ENCODE data around the gene TECPR2.

The TECPR2 gene

DNA sequence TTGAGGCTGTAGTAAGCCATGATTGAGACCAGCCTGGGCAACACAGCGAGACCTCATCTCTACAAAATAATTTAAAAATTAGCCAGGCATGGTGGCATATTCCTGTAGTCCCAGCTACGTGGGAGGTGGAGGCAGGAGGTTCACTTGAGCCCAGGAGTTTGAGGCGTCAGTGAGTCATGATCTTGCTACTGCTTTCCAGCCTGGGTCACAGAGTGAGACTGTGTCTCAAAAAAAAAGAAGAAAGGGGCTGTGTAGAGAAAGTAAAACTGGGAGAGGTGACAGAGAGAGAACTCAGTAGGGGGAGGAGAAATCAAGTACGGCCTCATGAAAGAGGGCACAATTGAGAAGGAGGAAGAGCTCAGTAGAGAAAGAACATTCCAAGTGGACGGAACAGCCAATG lies 12.4 kb downstream of the TECPR2 start:
- no peak for DNase-seq

DNA sequence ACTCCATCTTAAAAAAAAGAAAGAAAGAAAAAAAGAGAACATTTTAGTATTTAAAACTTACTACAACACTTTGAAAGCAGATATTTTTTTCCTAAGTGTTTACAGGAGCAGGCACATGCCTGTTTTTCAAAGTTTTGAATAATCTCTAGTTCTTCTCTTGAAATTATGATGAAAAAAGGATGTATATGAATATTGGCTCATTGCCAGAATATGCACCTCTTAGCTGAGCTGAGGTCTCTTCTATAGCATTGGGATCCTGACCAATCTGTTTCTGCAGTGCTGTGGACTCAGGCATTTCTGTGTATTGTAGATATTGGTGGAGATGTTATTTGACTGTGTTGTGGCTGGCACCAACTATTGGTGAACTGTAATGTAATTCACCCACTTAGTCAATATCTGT lies 15.0 kb downstream of the TECPR2 start:
- no peak for DNase-seq

DNA sequence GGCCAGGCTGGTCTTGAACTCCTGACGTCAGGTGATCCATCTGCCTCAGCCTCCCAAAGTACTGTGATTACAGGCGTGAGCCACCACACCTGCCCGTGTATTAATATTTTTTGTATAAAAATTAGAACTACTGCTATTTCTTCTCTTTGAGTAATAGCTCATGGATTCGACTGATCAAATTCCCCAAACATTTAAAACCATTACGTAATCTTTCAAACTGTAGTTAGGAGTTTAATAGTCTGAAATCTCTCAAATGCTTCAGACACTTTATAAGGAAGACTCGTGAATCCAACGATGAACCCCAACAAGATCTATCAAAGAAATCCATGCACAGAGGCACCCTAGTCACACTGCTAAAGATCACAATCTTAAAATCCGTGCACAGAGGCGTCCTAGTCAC lies 16.1 kb downstream of the TECPR2 start:
- DNase-seq, result no peak

DNA sequence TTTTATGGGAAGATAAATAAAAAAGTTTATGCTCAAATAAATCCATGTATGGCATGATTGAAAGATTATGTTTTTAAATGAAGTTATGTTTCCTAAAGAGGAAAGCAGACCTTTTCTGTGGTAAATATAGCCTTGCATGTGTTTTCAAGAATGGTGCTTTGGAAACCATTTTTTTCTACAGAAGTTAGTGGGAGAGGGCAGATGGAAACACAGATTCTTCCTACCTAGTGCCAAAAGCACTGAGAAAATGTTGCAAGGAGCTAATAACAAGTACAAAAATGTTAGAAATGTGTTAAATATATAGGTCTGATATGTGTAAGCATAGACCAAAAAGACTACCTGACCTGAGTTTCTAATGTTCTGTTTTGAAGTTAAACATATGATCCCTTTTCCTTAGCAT lies 24.3 kb downstream of the TECPR2 start:
- no peak for DNase-seq

DNA sequence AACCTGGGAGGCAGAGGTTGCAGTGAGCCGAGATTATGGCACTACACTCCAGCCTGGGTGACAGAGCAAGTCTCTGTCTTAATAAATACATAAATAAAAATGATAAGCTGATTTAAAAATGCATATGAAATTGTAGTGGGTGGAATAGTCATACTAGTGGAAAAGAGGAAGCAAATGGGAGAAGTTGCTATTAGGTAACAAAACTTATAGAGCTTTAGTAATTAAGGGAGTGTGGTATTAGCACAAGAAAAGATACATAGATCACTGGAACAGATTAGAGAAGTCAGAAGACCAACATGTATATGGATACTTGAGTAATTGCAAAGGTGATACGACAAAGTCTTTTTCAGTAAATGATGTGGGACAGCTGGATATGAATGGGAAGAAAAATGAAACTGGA lies 26.5 kb downstream of the TECPR2 start:
- DNase-seq, result no peak

DNA sequence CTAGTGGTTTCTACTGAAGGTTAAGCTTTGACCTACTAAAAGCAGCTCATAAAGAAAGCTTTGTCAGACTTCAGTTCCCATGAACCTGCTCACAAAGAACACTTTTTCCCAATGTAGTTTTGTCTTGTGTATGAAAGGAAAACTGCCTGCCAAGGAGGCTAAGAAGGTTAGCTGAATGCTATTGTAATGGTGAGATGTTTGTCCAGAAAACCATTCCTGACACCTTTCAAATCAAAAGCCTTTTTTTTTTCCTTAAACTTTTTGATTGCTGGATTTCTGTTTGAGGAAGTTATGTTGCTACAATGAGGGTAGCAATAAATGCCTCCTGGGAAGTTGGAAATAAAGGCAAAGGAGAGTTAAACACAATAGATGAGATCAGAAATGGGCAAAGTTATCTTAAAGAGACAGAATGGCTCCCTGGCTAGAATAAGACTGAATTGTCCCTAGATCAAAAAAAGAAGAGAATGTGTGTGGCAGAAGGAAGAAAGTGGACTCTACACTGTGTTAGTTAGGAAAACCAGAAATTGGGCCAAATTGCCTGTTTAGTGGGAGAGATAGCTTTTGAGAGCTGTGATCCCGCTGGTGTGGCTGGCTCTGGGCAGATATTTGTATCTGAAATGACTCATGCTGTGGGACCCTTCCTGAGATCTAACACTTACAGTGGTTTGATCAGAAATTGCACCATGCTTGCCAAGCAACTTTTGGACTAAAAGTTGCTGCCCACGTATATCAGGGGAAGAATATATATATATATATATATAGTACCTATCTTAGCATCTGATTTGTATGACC lies 27.5 kb downstream of the TECPR2 start:
- peak in 1 of 2 donors; percentile 34 for DNase-seq

DNA sequence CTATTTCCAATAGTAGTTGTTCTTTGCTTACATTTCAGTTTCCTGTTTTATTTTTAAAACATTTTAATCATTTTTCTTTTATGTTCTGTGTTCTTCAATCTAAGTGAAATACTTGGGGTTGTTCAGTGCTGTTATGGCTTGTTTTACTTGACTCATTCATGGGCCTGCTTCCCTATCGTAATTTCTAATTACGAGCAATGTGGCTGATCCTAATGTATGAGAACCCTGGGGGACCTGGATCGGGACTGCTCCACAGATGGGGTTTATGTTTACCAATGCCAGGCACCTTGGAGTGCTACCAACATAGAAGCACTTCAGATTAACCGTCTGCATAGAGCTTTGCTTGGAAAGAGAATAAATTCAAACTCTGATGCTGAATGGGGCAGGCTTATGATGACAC lies 29.8 kb downstream of the TECPR2 start:
- no peak for DNase-seq

DNA sequence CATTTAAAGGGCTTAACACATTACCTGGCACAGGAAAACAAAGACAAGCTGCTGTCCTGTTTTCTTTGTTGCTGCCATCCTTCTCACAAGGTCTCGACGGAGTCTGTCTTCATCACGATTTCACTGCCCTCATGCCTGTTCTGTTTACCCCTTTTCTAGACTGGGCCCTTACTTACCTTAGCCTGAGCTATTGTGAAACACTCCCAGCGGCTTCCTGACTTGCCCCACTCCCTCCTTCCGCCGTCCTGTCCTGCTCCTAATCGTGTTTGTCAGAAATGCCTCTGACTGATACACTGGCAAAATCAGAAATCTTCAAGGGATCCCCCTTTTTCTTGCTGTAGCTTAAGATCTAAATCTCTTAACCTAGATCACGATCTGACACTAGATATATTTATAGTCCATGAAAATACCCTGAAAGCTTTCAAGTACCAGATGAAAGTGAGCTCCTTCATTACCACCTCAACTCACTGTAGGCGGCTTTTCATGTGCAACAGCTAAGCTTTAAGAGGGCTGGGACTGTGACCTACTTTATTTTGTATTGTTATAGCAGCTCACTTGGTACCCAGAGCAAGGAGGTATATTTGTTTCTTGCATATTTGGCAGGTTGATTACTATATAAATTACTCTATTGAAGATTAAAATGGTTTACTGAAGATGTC lies 32.1 kb downstream of the TECPR2 start:
- no peak for DNase-seq

DNA sequence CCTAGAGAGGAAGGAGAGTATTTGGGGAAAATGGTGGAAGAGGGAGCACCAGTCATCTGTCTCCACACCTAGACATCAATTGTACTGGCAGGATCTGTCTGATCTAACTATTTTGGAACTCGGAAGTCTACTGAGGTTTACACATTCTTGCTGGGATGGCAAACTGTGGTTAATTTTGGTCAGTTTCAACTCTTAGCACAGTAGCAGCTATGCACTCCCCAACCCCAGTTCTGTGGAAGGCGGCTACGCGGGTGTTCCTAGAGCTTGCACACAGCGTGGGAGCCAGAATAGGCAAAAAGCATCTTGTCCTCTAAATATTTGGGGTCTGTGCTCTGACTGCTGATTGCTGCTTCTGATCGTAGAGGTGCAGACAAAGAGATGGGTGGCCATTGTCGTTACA lies 33.8 kb downstream of the TECPR2 start:
- DNase-seq, result no peak

DNA sequence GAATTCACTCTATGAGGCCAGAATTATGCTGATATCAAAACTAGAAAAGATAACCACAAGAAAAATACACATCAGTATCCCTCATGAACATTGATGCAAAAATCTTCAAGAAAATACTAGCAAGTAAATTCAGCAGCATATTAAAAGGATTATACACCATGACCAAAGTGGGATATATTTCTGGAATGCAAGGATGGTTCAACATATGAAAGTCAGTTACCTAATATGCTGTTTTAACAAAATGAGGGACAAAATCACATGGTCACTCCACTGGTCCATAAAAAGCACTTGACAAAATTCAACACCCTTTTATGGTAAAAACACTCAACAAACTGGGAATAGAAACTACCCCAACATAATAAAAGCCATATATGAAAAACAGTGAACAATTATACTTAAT lies 40.3 kb downstream of the TECPR2 start:
- DNase-seq, result no peak

DNA sequence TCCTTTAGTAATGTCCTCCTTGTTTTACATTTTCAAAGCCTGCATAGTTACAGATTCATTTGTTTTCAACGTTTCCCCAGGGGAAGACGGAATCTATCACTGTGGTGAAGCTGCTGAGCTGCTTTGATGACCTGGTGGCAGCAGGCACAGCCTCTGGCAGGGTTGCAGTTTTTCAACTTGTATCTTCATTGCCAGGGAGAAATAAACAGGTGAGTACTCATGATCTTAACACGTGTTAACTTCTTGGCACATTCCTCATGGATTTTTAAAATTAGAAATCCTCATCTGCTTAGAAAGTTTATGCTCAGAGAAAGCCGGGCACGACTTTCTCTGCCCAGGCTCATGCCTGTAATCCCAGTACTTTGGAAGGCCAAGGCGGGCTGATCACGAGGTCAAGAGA lies 44.5 kb downstream of the TECPR2 start:
- DNase-seq, result no peak

DNA sequence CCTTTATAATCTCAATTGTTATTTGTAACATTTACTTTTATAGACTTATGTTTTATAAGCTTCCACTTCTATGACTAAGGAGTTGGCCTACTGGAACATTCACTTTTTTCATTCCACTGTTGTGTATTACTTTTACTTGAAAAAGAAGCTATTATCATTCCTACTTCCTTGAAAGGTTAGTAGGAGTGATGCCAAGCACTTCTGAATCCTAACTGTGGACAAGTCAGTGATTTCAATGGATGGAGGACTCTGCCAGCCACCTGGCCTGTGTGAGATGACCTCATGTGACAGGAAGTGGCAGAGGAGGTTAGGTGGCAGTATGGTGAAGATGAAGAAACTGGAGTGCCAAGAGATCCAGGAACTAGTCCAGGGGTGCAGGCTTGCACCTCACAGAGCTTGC lies 46.0 kb downstream of the TECPR2 start:
- no peak for DNase-seq

DNA sequence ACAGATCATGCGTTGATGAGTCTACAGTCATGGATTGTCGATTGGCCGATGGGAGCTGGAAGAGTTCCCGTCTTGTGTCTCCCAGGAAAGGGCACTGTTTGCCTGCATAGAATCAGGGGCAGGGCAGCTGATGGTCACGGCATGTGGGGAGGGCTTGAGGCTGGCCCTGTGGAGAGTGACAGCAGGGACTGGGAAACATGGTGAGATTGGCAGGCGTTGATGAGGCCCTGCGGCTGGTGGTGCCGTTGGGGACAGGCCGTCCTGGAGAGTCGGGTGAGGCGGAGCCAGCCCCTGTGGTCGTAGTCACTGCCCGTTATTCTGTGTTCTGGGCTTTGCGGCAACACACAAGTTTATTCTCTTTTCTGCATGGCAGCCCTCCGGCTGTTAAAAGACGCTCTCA lies 52.9 kb downstream of the TECPR2 start:
- peak; percentile 89 to 93 for DNase-seq

DNA sequence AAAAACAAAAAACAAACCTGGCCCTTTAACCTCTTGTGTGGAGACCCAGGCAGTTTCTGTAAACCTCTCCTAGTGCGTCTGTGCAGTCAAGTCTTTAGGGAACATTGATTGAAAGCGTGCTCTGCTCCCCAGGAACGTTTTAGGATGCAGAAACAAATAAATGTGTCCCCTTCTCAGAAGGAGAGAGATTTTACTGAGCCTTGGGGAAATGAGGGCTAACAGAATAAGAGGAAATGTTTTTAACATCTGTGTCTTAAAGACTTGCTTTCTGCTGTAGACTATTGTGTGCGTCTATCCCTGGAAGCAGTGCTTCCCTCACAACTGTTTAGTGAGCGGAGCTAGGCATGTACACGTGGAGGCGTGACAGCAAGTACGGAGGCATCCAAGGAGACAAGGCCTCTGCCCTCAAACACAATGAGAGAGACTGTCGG lies 54.3 kb downstream of the TECPR2 start:
- DNase-seq, result no peak

DNA sequence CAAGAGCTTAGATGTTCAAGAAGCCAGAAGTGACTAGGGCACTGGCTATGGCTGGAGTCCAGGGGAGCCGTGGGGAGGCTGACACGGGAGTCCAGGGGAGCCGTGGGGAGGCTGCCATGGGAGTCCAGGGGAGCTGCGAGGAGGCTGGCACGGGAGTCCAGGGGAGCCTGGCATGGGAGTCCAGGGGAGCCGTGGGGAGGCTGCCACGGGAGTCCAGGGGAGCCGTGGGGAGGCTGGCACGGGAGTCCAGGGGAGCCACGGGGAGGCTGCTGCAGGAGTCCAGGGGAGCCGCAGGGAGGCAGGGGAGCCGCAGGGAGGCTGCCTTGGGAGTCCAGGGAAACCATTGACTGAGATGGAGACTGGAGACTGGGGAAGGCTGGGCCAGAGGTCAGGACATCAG lies 54.9 kb downstream of the TECPR2 start:
- DNase-seq, result no peak

DNA sequence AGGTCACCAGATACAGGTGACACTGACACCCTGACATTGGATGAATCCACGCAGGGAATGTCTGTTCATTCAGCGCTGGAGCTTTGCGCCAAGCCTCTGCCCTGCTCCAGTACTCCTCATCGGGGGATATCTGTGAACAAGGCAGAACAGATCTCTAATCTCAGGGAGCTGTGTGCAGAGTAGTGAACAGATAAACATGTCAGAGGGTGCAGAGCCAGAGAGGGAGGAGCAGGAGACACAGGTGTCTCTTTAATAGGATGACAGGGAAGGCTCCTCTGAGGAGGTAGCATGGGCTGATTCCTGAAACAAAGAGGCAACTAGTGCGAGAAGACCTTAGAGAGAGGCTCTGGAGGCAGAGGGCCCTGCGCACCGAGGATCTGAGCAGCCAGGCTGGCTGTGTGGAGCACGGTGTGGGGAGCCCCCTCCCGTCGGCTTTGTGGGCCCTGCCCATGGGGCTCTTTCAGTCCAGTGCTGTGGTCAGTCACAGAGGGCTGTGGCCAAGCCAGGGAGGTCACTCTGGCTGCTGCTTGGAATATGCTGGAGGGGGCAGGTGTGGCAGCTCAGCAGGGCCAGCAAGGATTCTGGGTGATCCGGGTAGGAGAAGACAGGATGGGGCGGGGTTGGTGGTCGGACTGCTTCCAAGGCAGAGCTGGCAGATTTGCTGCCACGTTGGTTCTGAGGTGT lies 55.6 kb downstream of the TECPR2 start:
- no peak for DNase-seq

DNA sequence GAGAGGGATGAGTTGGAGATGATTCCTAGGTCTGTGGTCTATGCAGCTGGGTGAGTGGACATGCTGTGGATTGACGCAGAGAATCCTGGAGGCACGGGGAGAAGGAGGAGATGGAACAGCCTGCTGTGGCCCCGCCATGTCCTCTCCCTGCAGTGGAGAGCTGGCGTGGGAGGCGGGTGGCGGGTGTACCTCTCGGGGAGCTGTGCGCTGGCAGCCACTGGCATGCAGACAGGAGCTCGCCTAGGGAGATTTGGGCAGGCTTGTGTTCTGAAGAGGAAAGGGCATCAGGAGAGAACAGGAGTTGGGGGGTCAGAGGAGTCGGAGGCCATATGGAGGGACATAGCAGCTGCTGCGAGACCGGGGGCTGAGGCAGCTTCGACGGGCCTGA lies 56.1 kb downstream of the TECPR2 start:
- DNase-seq, result peak in 1 of 2 donors; percentile 22

DNA sequence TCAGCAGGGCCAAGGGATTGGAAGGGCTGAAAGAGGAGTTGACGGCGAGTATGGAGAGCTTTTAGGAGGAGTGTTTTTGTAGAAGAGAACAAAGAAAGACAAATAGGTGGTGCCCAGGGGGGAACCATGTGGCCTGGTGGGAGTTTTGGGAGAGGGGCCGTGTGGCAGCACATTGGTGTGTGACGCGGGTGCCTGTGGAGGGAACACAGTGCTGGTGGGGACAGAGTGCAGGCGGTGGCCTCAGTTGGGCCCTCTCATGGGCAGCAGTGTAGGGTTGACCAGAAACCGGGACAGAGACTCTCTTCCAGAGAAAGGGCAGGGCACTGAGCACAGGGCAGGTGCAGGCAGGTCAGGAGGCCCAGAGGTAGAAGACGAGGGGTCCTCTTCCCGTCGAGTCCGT lies 56.5 kb downstream of the TECPR2 start:
- no peak for DNase-seq

DNA sequence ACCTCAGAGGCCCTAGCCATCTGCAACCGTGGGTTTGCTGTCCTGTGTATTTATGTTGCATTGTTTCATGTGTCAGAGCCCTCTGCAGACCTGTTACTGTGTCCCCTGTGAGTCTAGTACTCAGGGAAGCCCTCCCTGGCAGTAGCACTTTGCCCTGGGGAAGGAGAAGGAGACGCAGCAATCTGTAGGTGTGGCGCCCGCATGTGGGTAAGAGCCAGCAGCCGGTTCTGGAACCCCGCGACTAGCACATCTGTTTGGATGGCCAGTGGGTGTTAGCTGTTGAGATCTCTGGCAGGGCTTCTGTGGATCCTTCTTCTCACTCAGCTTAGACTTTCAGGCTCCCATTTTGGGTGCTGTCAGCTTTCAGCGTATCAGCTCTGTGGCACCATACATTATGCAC lies 57.0 kb downstream of the TECPR2 start:
- no peak for DNase-seq

DNA sequence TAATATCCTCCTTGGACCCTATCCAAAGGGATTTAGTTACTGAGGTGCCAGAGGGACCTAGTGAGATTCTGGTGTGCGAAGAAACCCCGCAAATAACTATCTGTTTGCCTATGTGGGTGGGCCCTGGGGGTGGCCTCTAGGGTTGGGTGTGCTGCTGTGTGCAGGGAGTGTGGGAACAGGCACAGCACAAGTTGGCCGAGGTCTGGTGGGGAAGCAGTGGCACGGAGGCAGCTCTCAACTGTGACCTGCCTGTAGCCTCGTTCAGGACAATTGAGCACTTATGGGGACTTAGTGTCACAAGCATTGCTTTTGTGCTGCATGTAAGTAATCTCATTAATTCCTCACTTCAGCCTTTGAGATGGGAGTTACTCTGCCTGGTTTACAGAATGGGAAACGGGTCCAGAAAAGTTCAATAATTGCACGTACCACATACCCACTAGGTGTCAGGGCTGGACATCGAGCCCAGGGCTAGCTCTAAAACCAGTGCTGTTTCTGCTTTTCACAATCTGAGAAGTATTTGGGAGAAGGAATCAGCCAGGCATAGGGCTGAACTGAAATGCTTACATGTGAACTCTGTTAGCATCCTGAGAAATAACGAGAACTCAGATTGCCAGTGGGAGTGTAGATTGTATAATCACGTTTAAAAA lies 58.8 kb downstream of the TECPR2 start:
- no peak for DNase-seq

DNA sequence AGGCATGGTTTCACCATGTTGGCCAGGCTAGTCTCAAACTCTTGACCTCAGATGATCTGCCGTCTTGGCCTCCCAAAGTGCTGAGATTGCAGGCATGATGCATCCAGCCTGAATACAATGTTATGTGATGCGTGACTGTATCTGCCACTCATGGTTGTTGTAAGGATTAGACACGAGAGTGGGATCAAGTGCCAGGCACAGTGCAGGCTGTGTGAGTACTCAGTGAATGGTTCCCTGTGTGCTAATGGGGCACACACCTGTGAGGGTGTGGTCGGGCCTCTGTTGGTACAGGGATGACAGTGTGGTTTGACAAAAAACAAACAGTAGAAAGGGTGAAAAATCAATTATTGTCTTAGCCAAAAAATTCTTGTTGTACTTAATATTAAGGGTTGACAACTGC lies 61.8 kb downstream of the TECPR2 start:
- no peak for DNase-seq

DNA sequence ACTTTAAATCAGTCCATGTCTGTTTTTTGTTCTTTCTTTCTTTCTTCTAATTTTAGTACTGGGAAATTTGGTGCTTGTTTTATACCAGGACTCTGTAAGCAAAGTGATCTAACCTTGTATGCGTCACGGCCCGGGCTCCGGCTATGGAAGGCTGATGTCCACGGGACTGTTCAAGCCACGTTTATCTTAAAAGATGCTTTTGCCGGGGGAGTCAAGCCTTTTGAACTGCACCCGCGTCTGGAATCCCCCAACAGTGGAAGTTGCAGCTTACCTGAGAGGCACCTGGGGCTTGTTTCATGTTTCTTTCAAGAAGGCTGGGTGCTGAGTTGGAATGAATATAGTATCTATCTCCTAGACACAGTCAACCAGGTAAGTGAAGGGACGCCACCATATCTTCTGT lies 62.2 kb downstream of the TECPR2 start:
- DNase-seq, result no peak

DNA sequence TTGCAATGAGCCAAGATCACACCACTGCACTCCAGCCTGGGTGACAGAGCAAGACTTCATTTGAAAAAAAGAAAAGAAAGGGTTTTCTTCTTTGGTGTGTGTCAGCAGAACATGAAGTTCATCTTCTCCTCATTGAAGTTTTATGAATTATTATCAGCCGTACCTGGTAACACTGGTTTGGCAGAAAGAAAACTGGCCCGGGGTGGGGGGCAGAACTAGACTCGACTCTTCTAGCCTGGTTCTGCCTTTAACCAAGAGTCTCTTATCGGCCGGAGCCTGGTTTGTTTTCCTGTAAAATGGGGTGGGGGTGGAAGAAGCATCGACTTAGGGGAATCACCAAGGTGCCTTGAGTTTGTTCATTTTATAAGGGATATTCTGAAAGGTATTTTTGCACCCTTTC lies 64.1 kb downstream of the TECPR2 start:
- DNase-seq, result no peak

DNA sequence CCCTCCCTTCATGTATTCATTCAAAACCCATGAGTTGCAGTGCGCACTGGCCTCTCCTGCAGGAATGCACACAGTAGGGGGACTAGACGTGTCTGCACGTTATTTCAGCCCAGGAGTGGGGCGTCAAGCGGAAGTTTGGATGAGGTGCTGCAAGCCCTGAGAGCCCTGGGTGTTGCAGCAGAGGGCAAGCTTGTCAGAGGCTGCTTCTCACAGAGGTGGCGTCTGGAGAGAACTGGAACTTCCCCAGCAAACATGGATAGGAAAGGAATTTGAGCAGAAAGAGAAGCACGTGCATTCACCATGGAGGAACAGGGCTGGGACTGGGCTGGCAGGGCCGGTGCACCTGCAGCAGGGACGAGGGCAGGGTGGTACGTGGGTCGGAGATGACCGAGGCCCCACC lies 64.9 kb downstream of the TECPR2 start:
- no peak for DNase-seq
